Sigmoid colon (tissue), 7 donors: ENCODE data around the gene MRPS34. TPM values are rescaled to one million over a fixed set of nuclear protein-coding genes. Genes with fewer than 3 reads are reported as not detected.
"Not testable (repeated sequence)": the region's sequence is repeated elsewhere in the genome, so short reads cannot be mapped to it uniquely, and the experiment has no call there.

Experiments
- DNase-seq: peaks from one replicate; pipeline ENCODE4 v3.0.0-alpha.2; 2019
- H3K27ac ChIP-seq, 4 donors: fragments of 200-600 bp; sonication (generic); one replicate each; pipeline ENCODE4 v1.5.1; 2016 to 2019; ENCODE audit warnings: mild to moderate bottlenecking in 1 of 4
- H3K27me3 ChIP-seq, 3 donors: fragments of 200-600 bp; sonication (generic); one replicate each; pipeline ENCODE4 v1.5.1; 2019; ENCODE audit warnings: mild to moderate bottlenecking in 1 of 3
- H3K36me3 ChIP-seq, 4 donors: fragments of 200-600 bp; sonication (generic); one replicate each; pipeline ENCODE4 v1.5.1; 2016 to 2019
- H3K4me1 ChIP-seq, 4 donors: fragments of 200-600 bp; sonication (generic); one replicate each; pipeline ENCODE4 v1.5.1; 2017 to 2019
- H3K4me3 ChIP-seq, 4 donors: fragments of 200-600 bp; sonication (generic); one replicate each; pipeline ENCODE4 v1.5.1; 2017 to 2019; ENCODE audit warnings: mild to moderate bottlenecking in 2 of 4, moderate library complexity in 1 of 4
- H3K9me3 ChIP-seq, 4 donors: fragments of 200-600 bp in 3 of 4; sonication (generic) in 3 of 4; one replicate each; pipeline versions ENCODE4 v1.5.1 to v1.6.1; 2013 to 2019
- EP300 ChIP-seq, 4 donors: sonication (generic); formaldehyde crosslinking; IDR thresholded peaks; one replicate each; pipeline ENCODE4 v1.6.1; 2017; ENCODE audit warnings: antibody characterized with exemption in 4 of 4
- POLR2A ChIP-seq, 2 donors: fragments of 450-650 bp; IDR thresholded peaks; one replicate each; pipeline ENCODE4 v1.6.1; 2016; ENCODE audit warnings: antibody characterized with exemption in 2 of 2, mild to moderate bottlenecking in 2 of 2, moderate library complexity in 2 of 2
- POLR2AphosphoS5 ChIP-seq, 4 donors: sonication (generic); formaldehyde crosslinking; IDR thresholded peaks; one replicate each; pipeline ENCODE4 v1.6.1; 2017; ENCODE audit warnings: antibody characterized with exemption in 4 of 4
- WGBS, 2 donors: extraction: QIAGEN DNeasy Blood & Tissue Kit; methylation state at CpG; one replicate each; pipeline ENCODE4 v1.1.7; 2013; 5-methylcytosine and 5-hydroxymethylcytosine counted together
- intact Hi-C: fragments of 100-400 bp; cut with DNase I; formaldehyde crosslinking; loops from one replicate; pipeline ENCODE4 v1.15.1; 2023
- polyA plus RNA-seq, 3 donors: library from polyadenylated mRNA; stranded (reverse); fragments of 200-250 nt; gene quantifications; one replicate each; pipeline ENCODE4 v1.2.3, GENCODE V29; 2013
- total RNA-seq, 4 donors: library from RNA; depleted of rRNA; stranded (reverse); fragments of >200 nt; gene quantifications; one replicate each; pipeline ENCODE4 v1.1.0, GENCODE V29; 2016
- TF ChIP-seq, protein P1 (sequence below), 4 experiments: fragments of 450-650 bp in 3 of 4; fragments of 200-600 bp in 1 of 4; IDR thresholded peaks; one replicate each; pipeline ENCODE4 v1.5.1; 2016 to 2019; ENCODE audit warnings: antibody characterized with exemption in 4 of 4, mild to moderate bottlenecking in 3 of 4, moderate library complexity in 2 of 4
- donor health status: healthy with polysubstance abuse.
- donor health status: Bipolar disorder and iron deficiency.
- donor health status: healthy.

MRPS34 gene
- total and polyA plus RNA-seq, 7 donors, result 61.5 to 198 (median 104) TPM

GRCh38 chr16:1734816-1735215 lies 38.1 kb downstream of the MRPS34 start:
- intact Hi-C loops, result no loop called here
- TF ChIP-seq POLR2A (IDR thresholded peaks at IDR 0.05) (no peak), POLR2AphosphoS5 (IDR thresholded peaks at IDR 0.05) (no peak), EP300 (IDR thresholded peaks at IDR 0.05) (no peak)
- TF ChIP-seq, protein P1, sequence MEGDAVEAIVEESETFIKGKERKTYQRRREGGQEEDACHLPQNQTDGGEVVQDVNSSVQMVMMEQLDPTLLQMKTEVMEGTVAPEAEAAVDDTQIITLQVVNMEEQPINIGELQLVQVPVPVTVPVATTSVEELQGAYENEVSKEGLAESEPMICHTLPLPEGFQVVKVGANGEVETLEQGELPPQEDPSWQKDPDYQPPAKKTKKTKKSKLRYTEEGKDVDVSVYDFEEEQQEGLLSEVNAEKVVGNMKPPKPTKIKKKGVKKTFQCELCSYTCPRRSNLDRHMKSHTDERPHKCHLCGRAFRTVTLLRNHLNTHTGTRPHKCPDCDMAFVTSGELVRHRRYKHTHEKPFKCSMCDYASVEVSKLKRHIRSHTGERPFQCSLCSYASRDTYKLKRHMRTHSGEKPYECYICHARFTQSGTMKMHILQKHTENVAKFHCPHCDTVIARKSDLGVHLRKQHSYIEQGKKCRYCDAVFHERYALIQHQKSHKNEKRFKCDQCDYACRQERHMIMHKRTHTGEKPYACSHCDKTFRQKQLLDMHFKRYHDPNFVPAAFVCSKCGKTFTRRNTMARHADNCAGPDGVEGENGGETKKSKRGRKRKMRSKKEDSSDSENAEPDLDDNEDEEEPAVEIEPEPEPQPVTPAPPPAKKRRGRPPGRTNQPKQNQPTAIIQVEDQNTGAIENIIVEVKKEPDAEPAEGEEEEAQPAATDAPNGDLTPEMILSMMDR (IDR thresholded peaks at IDR 0.05), result no peak
- 98% methylated on average over 22 of the region's 22 CpGs for WGBS, 2 donors
- no peaks in the 10 kb centered on the region for H3K4me1 ChIP-seq
- H3K4me3 ChIP-seq, result no peak overlapping the region
- no peak overlapping the region for H3K27ac ChIP-seq
- DNase-seq, result no peak
- H3K27me3 ChIP-seq, result no peaks in the 10 kb centered on the region
- H3K9me3 ChIP-seq, result no peaks in the 10 kb centered on the region
- H3K36me3 ChIP-seq, result peaks cover 21 to 40% (median 31%) of the 10 kb centered on the region in 4 donors

- Histone ChIP-seq H3K9me3 (no peaks in the 10 kb centered on the region), H3K4me1 (no peaks in the 10 kb centered on the region), H3K27me3 (no peaks in the 10 kb centered on the region), H3K27ac (no peak overlapping the region), H3K4me3 (no peak overlapping the region), H3K36me3 (peaks cover 27 to 47% (median 37%) of the 10 kb centered on the region in 4 donors)
- 96% methylated on average over 22 of the region's 22 CpGs for WGBS, 2 donors
- intact Hi-C loops, result no loop called here
- TF ChIP-seq, protein P1 (IDR thresholded peaks at IDR 0.05), result no peak
- TF ChIP-seq EP300 (IDR thresholded peaks at IDR 0.05) (no peak), POLR2A (IDR thresholded peaks at IDR 0.05) (no peak), POLR2AphosphoS5 (IDR thresholded peaks at IDR 0.05) (no peak)
- no peak for DNase-seq
Observed at GRCh38 chr16:1734123-1734522, 38.8 kb downstream of the MRPS34 start.

DNA sequence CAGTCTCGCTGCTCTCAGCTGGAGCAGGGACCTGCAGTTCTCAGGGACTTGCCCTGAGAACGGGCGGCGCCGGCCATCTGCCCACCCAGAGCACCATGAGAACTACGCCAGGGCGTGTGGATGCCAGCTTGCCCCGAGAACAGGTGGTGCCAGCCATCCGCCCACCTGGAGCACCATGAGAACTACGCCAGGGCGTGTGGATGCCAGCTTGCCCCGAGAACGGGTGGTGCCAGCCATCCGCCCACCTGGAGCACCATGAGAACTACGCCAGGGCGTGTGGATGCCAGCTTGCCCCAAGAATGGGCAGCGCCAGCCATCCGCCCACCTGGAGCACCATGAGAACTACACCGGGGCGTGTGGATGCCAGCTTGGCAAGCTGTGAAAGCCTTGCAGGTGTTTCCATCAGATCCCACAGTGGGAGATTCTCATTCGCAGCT lies 40.4 kb downstream of the MRPS34 start:
- H3K27me3 ChIP-seq, H3K9me3 ChIP-seq, intact Hi-C loops, DNase-seq, H3K4me3 ChIP-seq, H3K4me1 ChIP-seq, H3K27ac ChIP-seq: not testable (repeated sequence)
- H3K36me3 ChIP-seq, result peaks cover 30 to 62% (median 48%) of the 10 kb centered on the region in 4 donors
- WGBS, 2 donors, result 90 to 94% methylated on average over 21 of the region's 21 CpGs

GRCh38 chr16:1732071-1732470 lies 40.9 kb downstream of the MRPS34 start:
- H3K9me3 ChIP-seq, result no peaks in the 10 kb centered on the region
- H3K4me3 ChIP-seq, result no peak overlapping the region
- H3K36me3 ChIP-seq, result peaks cover 30 to 66% (median 49%) of the 10 kb centered on the region in 4 donors
- WGBS, 2 donors, result 91 to 93% methylated on average over 14 of the region's 14 CpGs
- H3K27ac ChIP-seq, result no peak overlapping the region
- DNase-seq, result no peak
- no peaks in the 10 kb centered on the region for H3K4me1 ChIP-seq
- TF ChIP-seq POLR2AphosphoS5 (IDR thresholded peaks at IDR 0.05), result no peak
- TF ChIP-seq, protein P1 (IDR thresholded peaks at IDR 0.05), result no peak
- no peak for TF ChIP-seq EP300 (IDR thresholded peaks at IDR 0.05)
- TF ChIP-seq POLR2A (IDR thresholded peaks at IDR 0.05), result no peak
- H3K27me3 ChIP-seq, result no peaks in the 10 kb centered on the region
- intact Hi-C loops, result no loop called here

- no peak overlapping the region for H3K4me3 ChIP-seq
- no peaks in the 10 kb centered on the region for H3K4me1 ChIP-seq
- TF ChIP-seq POLR2A (IDR thresholded peaks at IDR 0.05) (no peak), POLR2AphosphoS5 (IDR thresholded peaks at IDR 0.05) (no peak), EP300 (IDR thresholded peaks at IDR 0.05) (no peak)
- TF ChIP-seq, protein P1 (IDR thresholded peaks at IDR 0.05), result no peak
- no peaks in the 10 kb centered on the region for H3K9me3 ChIP-seq
- no peak for DNase-seq
- intact Hi-C loops, result no loop called here
- H3K27ac ChIP-seq, result no peak overlapping the region
- no peaks in the 10 kb centered on the region for H3K27me3 ChIP-seq
- 79 to 80% methylated on average over 7 of the region's 7 CpGs for WGBS, 2 donors
- peaks cover 30 to 70% (median 52%) of the 10 kb centered on the region in 4 donors for H3K36me3 ChIP-seq
Observed at GRCh38 chr16:1731603-1732002, 41.3 kb downstream of the MRPS34 start.
